IMR-90 (cell line): ENCODE data around the gene GPR132.

ENCODE experiments used
- CEBPB ChIP-seq: IDR thresholded peaks from 2 replicates; pipeline ENCODE4 v1.6.1; 2012; ENCODE audit warnings: low read depth, low read length, improper control_type of control experiment
- CTCF ChIP-seq: conservative IDR thresholded peaks from 2 replicates; pipeline ENCODE4 v1.5.1; 2012; ENCODE audit warnings: mild to moderate bottlenecking, low read depth, low read length, improper control_type of control experiment
- ELK1 ChIP-seq: fragments of 150-350 bp; IDR thresholded peaks from 2 replicates; pipeline ENCODE4 v1.6.1; 2016; ENCODE audit warnings: low read depth, mild to moderate bottlenecking, low read length, moderate library complexity, borderline replicate concordance
- MAFK ChIP-seq: IDR thresholded peaks from 2 replicates; pipeline ENCODE4 v1.6.1; 2012; ENCODE audit warnings: low read depth, low read length, improper control_type of control experiment
- POLR2A ChIP-seq: IDR thresholded peaks from 2 replicates; pipeline ENCODE4 v1.6.1; 2012; ENCODE audit warnings: mild to moderate bottlenecking, low read depth, low read length
- RCOR1 ChIP-seq: IDR thresholded peaks from 2 replicates; pipeline ENCODE4 v1.6.1; 2012; ENCODE audit warnings: mild to moderate bottlenecking, low read length, improper control_type of control experiment; ENCODE audit not compliant: insufficient replicate concordance
- RFX5 ChIP-seq: IDR thresholded peaks from 2 replicates; pipeline ENCODE4 v1.8.0; 2012; ENCODE audit warnings: low read depth, mild to moderate bottlenecking, low read length, moderate library complexity
- SMC3 ChIP-seq: fragments of 150-350 bp; IDR thresholded peaks from 2 replicates; pipeline ENCODE4 v1.6.1; 2016; ENCODE audit warnings: low read depth, mild to moderate bottlenecking, antibody characterized with exemption, low read length, moderate library complexity

GRCh38 chr14:105056303-105056831 is 8.9 kb downstream of the GPR132 start:
- TF ChIP-seq CEBPB (no peak), POLR2A (no peak), RFX5 (no peak), CTCF (no peak), RCOR1 (no peak), MAFK (no peak), SMC3 (no peak), ELK1 (no peak)
